NK-92 (cell line): ENCODE results near the gene DNAL4.

Experiments used
- DNase-seq: peaks from one replicate; lab custom pipeline; 2025; ENCODE audit not compliant: unreplicated experiment; lab: John Stamatoyannopoulos, UW

DNAL4 gene

GRCh38 chr22:38741576-38741975 lies 52.4 kb downstream of the DNAL4 start:
- DNase-seq: no peak

DNA sequence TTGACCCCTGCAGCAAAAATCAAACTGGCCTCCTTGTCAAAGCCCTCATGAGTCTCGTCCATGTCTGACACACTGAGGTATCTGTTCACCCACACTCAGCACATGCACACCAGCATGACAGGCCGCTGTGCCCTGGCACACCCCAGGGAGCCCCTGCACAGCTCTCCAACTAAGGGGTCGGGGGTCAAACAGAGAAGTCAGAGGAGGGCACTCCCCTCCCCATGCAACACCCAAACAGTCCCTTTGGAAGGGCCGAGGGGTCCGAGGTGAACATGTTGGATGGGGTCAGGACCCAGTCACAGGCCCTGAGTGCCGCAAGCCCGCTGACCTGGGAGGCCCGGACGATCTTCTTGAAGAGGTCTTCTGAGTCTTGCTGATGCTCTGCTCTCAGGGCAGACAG lies 52.8 kb downstream of the DNAL4 start:
- no peak for DNase-seq

- DNase-seq: no peak
Measured at GRCh38 chr22:38740754-38741153, 53.2 kb downstream of the DNAL4 start.

DNA sequence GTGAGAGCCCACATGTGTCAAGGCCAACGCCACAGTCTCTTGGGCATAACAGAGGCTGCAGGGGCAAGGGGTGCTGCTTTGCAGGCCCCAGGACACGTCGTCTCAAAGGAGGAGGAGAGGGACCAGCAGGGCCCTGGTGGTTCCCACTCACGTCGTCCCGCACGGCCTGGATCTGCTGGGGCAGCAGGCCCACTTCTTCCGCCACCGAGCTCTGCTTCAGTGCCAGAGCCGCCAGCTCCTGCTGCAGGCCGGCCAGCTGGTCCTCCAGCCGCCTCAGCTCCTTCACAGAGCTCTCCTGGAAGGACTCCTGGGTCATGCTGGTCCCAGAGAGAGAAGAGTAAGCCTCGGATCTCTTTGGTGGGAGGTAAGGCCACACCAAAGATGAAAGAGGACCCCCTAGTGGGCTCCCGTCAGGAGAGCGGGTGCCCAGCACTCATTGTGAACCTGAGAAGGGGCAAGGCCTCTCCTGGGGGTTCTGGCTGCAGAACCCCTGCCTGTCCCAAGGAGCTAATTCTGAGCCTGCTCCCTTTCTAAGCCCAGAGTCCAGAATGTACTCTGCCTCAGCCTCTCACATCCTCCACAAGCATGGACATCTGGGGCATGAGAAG lies 53.7 kb downstream of the DNAL4 start:
- no peak for DNase-seq

GRCh38 chr22:38739300-38740055 lies 54.5 kb downstream of the DNAL4 start:
- no peak for DNase-seq

GRCh38 chr22:38738475-38739070 lies 55.4 kb downstream of the DNAL4 start:
- DNase-seq: no peak

- DNase-seq: no peak
Measured at GRCh38 chr22:38737302-38738060, 56.5 kb downstream of the DNAL4 start.

DNA sequence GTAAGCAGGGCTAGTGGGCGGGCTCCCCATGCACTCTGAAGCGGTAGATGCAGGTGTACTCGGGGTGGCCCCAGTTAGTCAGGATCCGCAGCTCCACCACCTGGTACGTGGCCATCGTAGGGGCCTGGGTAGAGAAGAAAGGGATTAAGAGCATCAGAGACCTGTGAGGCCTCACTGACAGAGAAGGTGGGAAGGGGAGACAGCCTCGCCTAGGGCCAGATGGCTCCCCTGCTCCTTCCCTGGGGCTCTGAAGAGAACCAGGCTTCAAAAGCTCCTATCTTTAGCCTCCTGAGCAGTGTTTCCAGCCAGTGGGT lies 57.7 kb downstream of the DNAL4 start:
- no peak for DNase-seq

GRCh38 chr22:38735465-38736256 lies 58.3 kb downstream of the DNAL4 start:
- DNase-seq: no peak

DNA sequence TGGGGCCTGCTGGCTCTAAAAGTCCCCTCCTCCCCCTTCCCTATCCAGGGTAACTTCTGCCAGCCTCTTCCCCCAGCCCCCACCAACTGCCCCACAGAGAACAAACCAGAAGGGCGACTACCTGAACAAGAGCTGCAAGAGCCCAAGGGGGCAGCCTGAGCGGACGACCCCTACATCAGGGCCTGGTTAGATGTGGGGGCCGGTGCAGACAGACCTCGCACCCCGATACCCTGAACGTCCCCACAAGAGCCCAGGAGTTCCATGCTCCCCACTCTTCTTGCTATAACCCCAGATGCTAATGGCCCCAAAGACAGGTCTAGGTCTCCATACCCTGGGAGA lies 58.8 kb downstream of the DNAL4 start:
- DNase-seq: no peak

- no peak for DNase-seq
Measured at GRCh38 chr22:38734421-38735100, 59.4 kb downstream of the DNAL4 start.

GRCh38 chr22:38733724-38734381 lies 60.1 kb downstream of the DNAL4 start:
- DNase-seq: no peak

- no peak for DNase-seq
Measured at GRCh38 chr22:38733329-38733723, 60.6 kb downstream of the DNAL4 start.

DNA sequence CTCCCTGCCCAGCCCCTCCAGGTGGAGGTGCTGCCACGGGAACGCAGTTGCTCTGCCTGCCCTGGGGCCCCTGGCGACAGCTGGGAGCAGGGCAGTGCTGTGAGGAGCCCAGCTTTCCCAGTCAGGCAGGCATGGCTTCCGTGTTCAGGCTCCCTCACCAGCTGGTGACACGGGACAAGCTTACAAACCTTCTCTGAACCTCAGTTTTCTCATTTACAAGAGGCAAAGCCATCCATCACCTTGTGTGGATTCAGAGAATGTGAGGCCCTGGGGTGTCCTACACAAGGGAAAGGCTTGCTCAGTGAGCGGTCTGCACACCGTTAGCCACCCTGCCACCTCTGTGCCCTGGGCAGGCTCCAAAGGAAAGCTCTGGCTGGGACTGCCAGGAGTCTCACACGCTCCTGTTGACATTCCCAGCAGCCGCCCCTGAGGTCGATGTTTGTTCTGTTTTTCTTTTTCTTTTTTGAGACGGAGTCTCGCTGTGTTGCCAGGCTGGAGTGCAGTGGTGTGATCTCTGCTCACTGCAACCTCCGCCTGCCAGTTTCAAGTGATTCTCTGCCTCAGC lies 61.6 kb downstream of the DNAL4 start:
- no peak for DNase-seq

DNA sequence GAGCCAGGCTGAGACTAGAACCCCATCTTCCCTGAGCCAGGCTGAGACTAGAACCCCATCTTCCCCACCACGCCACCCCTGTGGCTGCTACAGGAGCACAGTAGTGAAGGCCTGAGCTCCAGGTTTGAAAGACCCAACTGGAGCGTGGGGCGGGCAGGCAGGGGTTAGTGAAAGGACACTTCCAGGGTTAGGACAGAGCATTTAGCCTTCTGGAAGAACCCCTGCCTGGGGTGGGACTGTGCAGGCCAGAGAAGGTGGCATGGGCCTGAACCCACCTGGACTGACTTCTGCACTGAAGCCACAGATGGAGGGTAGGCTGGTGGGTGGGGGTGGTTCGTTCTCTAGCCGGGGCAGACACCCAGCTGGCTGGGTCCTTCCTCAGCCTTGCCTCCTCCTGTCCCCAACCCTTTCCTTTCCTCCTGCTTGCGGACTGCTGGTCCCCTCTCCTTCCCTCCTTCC lies 62.2 kb downstream of the DNAL4 start:
- DNase-seq: no peak

- no peak for DNase-seq
Measured at GRCh38 chr22:38730411-38730871, 63.5 kb downstream of the DNAL4 start.

- no peak for DNase-seq
Measured at GRCh38 chr22:38729946-38730345, 64.0 kb downstream of the DNAL4 start.

DNA sequence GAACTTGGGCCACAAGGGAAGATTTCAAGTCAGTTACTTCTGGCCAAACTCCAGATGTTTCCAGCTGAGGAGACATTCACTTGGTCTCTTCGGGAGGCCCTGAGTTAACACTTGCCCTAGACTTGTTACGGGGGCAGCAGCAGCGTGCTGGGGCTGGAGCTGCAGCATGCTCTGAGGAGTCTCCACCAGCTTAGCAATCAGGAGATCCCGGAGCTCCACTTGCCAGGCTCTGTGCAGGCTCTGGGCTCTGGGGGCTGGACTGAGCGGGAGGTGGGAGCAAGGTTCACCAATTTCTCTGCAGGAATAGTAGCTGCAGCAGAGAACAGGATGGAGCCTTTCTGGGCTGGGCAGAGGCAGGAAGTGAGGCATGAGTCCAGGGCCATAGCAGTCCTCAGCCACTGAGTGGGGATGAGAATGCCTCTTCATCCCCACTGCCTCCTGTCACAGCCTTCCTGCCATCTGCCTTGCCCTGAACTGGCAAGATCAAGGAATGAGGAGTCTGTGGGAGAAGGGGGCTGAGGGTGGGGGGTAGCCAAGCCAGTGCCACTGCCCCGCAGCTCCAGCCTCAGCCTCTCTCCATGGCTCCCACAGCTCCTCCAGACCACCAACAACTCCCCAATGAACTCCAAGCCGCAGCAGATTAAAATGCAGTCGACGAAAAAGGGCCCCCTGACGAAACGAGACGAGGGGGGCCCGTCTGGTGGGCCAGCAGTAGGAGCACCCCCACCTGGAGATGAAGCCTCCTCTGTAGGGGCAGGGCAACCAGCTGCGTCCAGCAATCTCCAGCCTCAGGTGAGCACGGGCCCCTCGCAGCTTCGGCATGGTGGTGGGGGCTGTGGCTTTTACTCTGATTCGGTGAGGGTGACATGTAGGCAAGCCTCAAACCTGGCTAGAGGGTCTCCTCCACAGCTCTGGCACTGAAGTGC lies 64.8 kb downstream of the DNAL4 start:
- no peak for DNase-seq
